ENCODE data around the gene RASA1. TPM values are rescaled to one million over a fixed set of nuclear protein-coding genes. Genes with fewer than 3 reads are reported as not detected.

RASA1 gene
- total RNA-seq, 1 donor, result 18.0 TPM

GRCh38 chr5:87359106-87359505 is 91.4 kb downstream of the RASA1 start:
- DNase-seq (ENCODE audit: low read depth in 2 of 3, low spot score in 2 of 3), result no peak

GRCh38 chr5:87360132-87360531 is 92.4 kb downstream of the RASA1 start:
- no peak for DNase-seq (ENCODE audit: low read depth in 2 of 3, low spot score in 2 of 3)

GRCh38 chr5:87361031-87361445 is 93.4 kb downstream of the RASA1 start:
- no peak for DNase-seq (ENCODE audit: low read depth in 2 of 3, low spot score in 2 of 3)

GRCh38 chr5:87361536-87362213 is 94.0 kb downstream of the RASA1 start:
- no peak for DNase-seq (ENCODE audit: low read depth in 2 of 3, low spot score in 2 of 3)

GRCh38 chr5:87367243-87367642 is 99.6 kb downstream of the RASA1 start:
- DNase-seq (ENCODE audit: low read depth in 2 of 3, low spot score in 2 of 3), result no peak

GRCh38 chr5:87368601-87369000 is 100.9 kb downstream of the RASA1 start:
- no peak for DNase-seq (ENCODE audit: low read depth in 2 of 3, low spot score in 2 of 3)

GRCh38 chr5:87369431-87369830 is 101.7 kb downstream of the RASA1 start:
- DNase-seq (ENCODE audit: low read depth in 2 of 3, low spot score in 2 of 3), result no peak

GRCh38 chr5:87372705-87373104 is 105.0 kb downstream of the RASA1 start:
- no peak for DNase-seq (ENCODE audit: low read depth in 2 of 3, low spot score in 2 of 3)

GRCh38 chr5:87382224-87382623 is 114.5 kb downstream of the RASA1 start:
- DNase-seq (ENCODE audit: low read depth in 2 of 3, low spot score in 2 of 3), result no peak

- no peak for DNase-seq (ENCODE audit: low read depth in 2 of 3, low spot score in 2 of 3)
Observed at GRCh38 chr5:87383216-87383615, 115.5 kb downstream of the RASA1 start.

GRCh38 chr5:87385802-87386201 is 118.1 kb downstream of the RASA1 start:
- DNase-seq (ENCODE audit: low read depth in 2 of 3, low spot score in 2 of 3), result no peak

GRCh38 chr5:87388129-87388528 is 120.4 kb downstream of the RASA1 start:
- DNase-seq (ENCODE audit: low read depth in 2 of 3, low spot score in 2 of 3), result no peak

GRCh38 chr5:87389296-87390034 is 121.8 kb downstream of the RASA1 start:
- DNase-seq (ENCODE audit: low read depth in 2 of 3, low spot score in 2 of 3), result no peak

GRCh38 chr5:87390075-87390474 is 122.4 kb downstream of the RASA1 start:
- no peak for DNase-seq (ENCODE audit: low read depth in 2 of 3, low spot score in 2 of 3)

- DNase-seq (ENCODE audit: low read depth in 2 of 3, low spot score in 2 of 3), result no peak
Observed at GRCh38 chr5:87390576-87391199, 123.0 kb downstream of the RASA1 start.

- no peak for DNase-seq (ENCODE audit: low read depth in 2 of 3, low spot score in 2 of 3)
Observed at GRCh38 chr5:87392170-87392569, 124.5 kb downstream of the RASA1 start.

- no peak for DNase-seq (ENCODE audit: low read depth in 2 of 3, low spot score in 2 of 3)
Observed at GRCh38 chr5:87392801-87393200, 125.1 kb downstream of the RASA1 start.

- DNase-seq (ENCODE audit: low read depth in 2 of 3, low spot score in 2 of 3), result no peak
Observed at GRCh38 chr5:87393331-87393730, 125.6 kb downstream of the RASA1 start.

- DNase-seq (ENCODE audit: low read depth in 2 of 3, low spot score in 2 of 3), result no peak
Observed at GRCh38 chr5:87394411-87395165, 126.9 kb downstream of the RASA1 start.

- no peak for DNase-seq (ENCODE audit: low read depth in 2 of 3, low spot score in 2 of 3)
Observed at GRCh38 chr5:87398981-87399614, 131.4 kb downstream of the RASA1 start.

- DNase-seq (ENCODE audit: low read depth in 2 of 3, low spot score in 2 of 3), result peak in 2 of 3 donors; percentile 5 to 17
Observed at GRCh38 chr5:87399720-87400119, 132.0 kb downstream of the RASA1 start.

Measured in hematopoietic multipotent progenitor cell (in vitro differentiated cells).